Inferior parietal cortex (tissue), 1 donor: ENCODE data around the gene NR2F6.

ENCODE experiments used
- DNase-seq: peaks from one replicate; pipeline ENCODE4 v3.0.0-alpha.2; 2016; ENCODE audit errors: extremely low spot score

The NR2F6 gene

DNA sequence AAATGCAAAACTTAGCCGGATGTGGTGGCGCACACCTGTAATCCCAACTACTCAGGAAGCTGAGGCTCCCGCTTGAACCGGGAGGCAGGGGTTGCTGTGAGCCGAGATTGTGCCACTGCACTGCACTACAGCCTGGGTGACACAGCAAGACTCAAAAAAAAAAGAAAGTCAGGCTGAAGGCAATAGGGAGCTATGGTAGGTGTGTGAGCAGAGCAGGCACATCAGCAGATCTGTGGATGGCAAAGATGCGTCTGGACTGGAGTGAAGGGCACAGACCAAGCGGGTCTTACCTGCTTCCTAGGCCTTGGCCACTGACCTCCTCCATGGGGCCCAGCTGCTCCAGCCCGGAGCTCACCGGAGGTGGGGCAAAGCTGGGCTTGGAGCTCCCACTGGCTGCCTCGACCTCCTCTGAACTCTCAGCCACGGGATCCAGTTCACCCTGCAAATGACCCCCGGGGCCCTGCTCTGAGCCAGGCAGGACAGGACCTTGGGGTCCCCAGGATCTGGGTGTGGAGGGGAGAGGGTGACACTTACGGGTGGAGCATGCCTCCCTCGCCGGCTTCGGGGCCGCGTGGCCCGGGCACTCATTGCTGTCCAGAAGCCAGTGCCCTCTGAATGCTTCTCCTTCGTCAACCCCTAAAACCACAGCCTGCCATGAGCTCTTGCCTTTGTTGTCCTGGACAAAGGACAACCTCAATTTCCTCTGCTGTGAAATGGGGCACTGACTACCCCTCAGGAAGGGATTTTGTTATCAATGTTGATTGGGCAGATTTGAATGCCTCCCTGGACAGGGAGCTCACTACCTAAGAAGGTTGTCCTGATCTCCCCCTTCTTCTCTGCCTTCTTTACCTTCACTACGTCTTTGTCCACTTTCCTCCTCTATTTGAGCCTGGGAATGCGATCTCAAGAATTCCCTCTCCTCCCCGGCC lies 18.3 kb upstream of the NR2F6 start:
- no peak for DNase-seq

DNA sequence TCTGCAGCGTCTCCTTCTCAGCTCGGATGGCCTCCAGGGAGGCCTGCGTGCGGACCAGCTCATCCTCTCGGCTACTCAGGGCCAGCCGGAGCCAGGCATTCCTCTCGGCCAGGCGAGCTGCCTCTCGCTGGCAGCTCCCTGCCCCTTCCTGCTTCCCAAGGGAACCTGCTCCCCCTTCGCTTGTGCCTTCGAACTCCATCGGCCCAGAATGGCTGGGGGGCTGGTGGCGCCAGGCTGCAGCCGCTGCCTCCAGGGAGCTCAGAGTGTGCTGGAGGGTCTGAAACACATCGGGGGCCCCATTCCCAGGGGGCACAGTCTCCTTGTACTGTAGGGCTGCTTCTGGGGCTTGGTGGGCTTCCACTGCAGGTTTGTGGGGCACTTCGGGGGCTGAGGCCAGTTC lies 16.8 kb upstream of the NR2F6 start:
- no peak for DNase-seq

- DNase-seq, result peak; percentile 61
These were observed 15.2 kb upstream of the NR2F6 start for GRCh38 chr19:17260842-17261325.

GRCh38 chr19:17259934-17260333 lies 14.2 kb upstream of the NR2F6 start:
- DNase-seq, result no peak

- no peak for DNase-seq
These were observed 13.5 kb upstream of the NR2F6 start for GRCh38 chr19:17259118-17259780.

- no peak for DNase-seq
These were observed 10.4 kb upstream of the NR2F6 start for GRCh38 chr19:17256130-17256529.

DNA sequence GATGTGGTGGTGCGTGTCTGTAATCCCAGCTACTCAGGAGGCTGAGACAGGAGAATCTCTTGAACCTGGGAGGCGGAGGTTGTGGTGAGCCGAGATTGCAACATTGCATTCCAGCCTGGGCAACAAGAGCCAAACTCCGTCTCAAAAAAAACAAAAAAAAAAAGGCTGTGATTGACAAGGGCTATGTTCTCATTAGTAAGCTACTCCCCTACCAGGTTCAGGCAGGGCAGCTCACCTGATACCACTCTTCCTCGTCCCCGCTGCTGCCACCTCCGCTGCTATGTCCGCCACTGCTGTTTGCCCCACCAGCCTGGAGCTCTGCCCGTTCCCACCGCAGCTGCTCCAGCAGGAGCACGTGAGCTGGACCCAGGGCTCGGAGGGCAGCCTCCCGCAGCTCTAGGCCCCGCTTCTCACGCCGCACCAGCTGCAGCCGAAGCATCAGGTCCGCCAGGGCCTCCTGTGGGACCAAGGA lies 9.5 kb upstream of the NR2F6 start:
- DNase-seq, result no peak

- DNase-seq, result no peak
These were observed 8.9 kb upstream of the NR2F6 start for GRCh38 chr19:17254636-17255035.

DNA sequence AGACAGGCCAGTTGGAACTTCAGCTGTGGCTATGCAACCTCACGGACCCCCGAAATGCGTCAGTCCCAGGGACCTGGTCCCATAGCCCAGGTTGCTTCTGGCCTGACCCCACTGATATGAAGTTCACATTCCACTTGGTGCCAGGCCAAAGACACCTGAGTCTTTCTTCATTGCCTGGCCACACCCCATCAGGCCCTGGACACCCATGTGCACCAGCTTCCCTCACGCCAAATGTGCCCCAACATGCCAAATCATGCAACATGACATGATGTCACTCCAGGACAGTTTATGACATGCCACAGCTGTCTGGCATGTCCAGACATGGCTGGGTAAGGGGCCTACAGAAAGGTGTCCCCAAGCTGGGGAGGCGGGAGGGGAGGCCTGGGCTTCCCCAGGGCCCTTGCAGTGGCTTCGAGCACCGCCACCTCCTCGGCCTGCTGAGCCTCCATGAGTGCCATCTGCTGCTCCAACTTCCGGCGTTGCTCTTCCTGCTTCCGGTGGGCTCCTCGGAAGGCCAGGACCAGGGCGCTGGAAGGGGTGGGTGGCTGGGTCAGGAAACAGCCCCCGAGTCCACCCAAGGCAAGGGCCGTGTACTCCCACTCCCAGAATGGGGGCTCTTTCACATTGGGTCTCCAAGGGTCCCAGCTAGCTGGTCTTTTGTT lies 4.3 kb upstream of the NR2F6 start:
- no peak for DNase-seq

DNA sequence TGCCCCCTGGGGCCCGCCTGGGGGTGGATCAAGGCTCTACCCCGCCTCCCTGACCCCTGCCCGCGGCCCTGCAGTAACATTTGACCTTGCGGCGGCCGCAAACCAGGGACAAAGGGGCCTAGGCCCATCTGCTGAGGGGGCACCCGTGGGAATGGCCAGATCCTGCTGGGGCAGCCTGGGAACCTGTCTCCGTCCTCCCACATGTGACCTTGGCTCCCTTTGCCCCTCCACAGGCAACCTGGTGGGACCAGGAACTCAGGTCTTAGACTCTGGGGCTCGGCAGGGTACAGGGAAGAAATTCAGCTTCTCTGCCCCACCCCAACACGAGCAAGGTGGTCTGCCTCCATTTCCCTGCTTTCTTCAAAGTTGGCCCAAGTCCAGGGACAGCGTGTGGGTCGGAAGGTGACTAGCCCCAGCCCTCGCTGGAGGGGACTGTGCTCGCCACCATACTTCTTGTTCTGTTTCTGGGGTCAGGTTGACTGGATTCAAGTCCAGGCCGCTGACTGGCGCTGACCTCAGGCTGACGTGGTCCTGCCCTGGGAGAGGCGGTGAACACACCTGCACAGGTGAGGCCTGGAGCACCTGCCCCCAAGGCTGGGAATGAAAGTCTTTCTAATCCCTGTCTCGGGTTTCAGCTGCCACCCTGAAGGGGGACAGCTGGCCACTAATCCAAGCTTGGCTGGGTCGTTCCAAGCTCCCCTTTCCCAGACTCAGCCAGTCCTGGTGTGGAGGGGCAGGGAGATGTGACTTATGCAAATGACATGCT lies 2.5 kb upstream of the NR2F6 start:
- DNase-seq, result no peak

GRCh38 chr19:17246681-17247425 lies 1.1 kb upstream of the NR2F6 start:
- DNase-seq, result no peak

GRCh38 chr19:17244618-17245534 lies 843 bp downstream of the NR2F6 start:
- no peak for DNase-seq

GRCh38 chr19:17243830-17244617 lies 1.7 kb downstream of the NR2F6 start:
- DNase-seq, result no peak

- DNase-seq, result no peak
These were observed 2.4 kb downstream of the NR2F6 start for GRCh38 chr19:17243211-17243829.

DNA sequence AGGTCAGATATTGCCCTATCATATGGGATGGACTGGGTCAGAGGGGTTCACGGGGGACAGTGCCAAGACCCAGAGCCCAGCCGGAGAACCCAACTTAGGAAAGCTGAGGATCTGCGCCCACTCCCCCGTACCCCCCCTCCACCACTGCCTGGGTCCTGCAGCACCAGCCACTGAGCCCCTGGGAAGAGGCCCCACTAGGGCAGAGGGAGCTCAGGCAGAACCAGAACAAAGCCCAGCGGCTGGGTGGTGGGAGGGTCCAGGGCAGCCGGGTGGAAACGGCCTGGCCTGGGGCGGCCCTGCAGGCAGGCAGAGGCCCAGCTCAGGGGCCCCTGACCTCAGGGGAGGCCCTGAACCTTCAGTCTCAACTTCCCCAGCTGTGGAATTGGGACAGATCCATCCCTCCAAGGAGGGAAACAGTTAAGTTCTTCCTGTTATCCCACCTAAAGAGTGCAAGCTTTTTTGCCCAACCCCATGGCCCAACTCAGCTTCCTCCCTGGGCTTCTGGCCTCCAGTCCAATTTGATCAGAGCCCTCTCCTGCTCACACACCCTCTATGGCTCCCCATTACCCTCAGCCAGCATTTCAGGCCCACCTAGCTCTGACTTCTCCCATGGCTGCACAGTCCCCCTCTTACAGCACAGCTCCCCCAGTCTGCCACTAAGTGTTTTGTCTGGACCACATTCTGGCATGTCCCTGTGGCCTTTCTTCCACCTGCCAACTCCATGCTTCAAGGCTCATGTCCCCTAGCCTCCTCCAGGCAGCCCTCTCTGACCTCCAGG lies 3.1 kb downstream of the NR2F6 start:
- no peak for DNase-seq

DNA sequence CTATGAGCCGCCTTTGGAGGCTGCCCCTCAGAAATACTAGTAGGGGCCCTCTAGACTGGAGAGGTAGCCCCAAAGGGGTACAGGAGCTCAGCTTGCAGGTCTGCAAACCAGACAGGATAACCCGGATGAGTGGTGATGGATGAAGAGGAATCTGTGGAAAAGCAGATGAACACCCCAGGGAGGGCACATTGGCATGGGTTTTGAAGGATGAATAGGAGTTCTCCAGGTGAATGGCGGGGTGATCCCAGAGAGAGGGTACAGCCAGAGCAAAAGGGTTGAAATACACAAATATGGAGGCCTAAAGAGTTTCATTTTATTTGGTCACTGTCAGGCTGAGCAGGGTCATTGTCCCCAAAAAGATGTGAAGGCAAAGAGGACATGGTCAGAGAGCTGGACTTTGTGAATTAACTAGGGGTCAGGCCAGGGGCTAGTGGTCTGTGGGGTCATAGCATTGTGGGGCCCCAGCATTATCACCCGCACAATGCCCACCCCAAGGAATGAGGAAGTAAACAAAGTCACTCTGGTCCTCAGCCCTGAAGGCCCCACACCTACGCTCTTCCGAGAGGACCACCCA lies 4.8 kb downstream of the NR2F6 start:
- DNase-seq, result no peak

DNA sequence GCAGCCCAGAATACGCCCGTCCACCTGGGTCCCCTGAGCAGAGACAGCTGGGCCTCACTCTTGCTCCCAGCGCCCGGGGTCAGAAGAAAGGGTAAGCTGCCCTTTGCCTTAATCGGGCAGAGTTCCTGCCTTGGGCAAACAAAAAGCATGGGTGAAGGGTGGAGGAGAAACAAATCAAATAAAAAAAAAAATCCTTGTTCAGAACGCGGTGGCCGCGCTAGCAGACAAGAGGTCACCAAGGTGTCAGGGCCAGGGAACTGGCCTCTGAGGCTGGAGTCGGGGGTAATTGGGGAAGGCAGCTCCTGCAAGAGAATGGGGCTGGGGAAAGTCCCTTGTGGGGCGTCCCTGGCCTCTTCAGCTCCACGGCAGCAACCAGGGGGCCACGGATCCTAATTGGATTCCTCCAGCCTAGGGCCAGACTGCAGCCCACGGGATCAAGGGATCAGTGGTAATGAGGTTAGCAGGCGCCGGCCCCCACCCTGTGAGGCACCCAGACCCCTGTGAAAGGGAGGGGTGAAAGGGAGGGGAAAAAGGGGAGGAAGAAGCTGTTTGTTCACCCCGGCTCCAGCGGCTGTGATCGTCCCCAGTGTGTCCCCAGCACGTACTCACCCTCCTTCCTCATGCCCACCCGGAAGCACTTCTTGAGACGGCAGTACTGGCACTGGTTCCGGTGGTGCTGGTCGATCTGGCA lies 5.5 kb downstream of the NR2F6 start:
- DNase-seq, result no peak
